ENCODE measurements around the gene ADPRS.
A peak's percentile ranks its signal among the peaks of the same experiment; 100 is the strongest.

ADPRS gene

GRCh38 chr1:36088265-36088576, 471 bp upstream of the ADPRS start:
- DNase-seq: no peak

DNA sequence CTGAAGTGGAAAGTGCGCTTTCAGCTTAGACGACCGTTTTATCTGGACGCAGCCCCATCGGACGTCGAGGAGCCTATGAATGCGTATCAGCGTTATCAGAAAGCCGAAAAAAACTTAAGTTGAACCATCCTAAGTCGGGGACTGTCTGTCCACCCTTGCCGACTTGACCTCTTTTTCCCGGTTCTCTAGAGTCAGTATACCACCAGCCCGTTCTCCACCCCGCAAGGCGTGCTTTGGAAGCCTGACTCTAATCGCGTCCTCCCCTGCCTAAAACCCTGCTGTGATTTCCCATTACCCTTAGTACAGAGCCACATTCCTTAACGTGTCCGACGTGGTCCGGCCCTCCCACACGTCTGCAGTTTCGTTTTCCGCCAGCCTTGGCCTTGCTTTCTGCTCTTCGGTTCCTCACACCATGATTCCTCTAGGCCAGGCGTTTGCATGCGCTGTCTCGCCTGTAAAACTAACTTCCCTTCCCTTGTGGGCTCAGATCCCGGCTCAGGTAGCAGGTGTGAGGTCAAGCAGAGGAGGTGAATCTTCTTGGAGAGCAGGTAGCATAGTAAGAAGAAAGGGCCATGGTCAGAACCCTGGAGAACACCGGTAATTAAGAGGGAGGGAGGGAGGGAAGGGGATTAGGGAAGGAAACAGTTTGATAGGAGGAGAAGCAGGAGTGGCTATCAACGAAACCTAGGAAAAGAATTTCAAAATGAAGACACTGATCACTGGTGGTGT, 865 bp downstream of the ADPRS start:
- DNase-seq: no peak

- no peak for DNase-seq
Observed at GRCh38 chr1:36091141-36091540, 2.4 kb downstream of the ADPRS start.

DNA sequence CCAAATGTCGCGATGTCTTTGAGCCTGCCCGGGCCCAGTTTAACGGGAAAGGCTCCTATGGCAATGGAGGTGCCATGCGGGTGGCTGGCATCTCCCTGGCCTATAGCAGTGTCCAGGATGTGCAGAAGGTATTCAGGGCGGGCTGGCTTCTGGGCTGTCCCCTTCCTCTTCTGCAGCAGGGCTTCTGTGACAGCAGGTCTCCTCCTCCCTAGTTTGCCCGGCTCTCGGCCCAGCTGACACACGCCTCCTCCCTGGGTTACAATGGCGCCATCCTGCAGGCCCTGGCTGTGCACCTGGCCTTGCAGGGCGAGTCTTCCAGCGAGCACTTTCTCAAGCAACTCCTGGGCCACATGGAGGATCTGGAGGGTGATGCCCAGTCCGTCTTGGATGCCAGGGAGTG, 3.0 kb downstream of the ADPRS start:
- DNase-seq: no peak

DNA sequence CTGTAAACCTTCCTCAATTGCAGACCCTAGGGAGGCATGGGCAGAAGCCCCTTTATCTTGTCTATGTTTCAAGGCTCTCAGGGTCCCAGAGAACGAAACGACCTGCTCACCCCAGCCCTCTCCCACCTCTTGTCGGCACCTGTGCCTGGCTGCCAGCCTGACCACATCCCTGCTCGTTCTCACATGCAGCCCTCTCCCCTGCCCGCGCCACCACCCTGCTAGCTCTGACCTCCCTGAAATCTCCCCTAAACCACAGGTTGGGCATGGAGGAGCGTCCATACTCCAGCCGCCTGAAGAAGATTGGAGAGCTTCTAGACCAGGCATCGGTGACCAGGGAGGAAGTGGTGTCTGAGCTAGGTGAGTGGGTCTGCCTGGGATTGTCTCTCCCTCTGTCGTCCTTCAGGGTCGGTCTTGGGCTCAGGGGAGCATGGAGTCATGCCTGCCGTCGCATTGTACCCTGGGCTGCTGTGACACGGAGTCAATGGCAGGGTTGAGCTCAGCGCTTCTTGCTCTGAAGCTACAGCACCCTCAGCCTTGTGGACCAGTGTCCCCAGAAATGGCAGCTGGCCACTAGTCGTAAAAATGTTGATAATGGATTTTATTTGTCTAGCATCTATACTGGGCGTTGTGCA, 3.6 kb downstream of the ADPRS start:
- DNase-seq: no peak

DNA sequence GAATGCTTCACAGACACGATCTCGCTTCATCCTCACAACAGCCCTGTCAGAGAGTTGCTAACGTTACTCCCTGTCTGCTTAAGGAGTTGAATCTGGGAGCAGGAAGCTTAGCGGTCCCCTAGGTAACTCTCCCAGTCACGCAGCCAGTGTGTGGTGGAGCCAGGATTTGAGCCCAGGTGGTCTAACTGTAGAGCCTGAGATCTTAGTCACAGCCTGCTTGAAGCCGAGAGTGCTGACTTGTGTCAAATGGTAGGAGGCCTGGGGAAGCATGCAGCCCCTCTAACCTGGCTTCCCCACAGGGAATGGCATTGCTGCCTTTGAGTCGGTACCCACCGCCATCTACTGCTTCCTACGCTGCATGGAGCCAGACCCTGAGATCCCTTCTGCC, 4.1 kb downstream of the ADPRS start:
- DNase-seq: no peak

DNA sequence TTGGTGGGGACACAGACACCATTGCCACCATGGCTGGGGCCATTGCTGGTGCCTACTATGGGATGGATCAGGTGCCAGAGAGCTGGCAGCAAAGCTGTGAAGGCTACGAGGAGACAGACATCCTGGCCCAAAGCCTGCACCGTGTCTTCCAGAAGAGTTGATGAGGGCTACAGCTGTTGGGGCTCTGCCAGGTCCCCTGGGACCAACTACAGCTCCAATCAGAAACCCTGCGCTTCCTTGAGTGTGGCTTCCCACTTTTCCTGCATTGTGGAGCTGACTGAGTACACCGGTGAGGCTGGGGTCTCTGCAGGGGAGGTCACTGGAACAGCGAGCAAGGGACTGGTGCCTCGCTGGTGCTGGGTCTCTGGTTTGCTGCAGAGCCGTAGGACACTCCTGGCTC, 4.5 kb downstream of the ADPRS start:
- no peak for DNase-seq

- no peak for DNase-seq
Observed at GRCh38 chr1:36093929-36094328, 5.2 kb downstream of the ADPRS start.

- no peak for DNase-seq
Observed at GRCh38 chr1:36094621-36095061, 5.9 kb downstream of the ADPRS start.

DNA sequence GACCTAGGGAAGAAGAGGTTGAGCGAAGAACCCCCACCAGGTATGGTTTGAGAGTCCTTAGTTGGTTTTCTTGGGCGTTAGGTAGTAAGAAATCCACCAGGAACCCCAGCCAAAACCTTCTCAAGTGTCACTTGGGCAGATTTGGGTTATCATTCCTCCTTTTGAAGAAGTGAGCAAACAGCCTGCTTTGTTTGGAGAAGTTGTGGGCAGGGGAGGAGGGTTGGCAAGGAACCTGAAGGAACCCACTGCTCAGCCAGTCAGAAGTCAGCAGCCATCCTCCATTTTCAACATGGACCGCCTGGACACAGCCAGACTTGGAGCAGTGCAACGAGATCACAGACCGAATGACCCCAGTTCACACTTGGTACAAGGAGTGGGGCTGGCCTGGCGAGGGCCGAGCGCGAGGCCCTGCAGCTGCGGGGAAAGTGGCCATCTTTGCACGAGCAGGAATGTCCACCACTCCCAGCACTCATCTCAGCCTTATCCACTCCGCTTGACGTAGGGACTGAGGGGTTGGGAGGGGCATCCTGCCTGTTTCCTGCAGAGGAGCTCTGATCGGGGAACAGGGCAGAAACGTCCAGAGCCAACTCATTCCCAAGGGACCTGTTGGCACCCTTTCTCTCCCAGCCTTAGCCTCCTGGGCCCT, 7.2 kb downstream of the ADPRS start:
- no peak for DNase-seq

DNA sequence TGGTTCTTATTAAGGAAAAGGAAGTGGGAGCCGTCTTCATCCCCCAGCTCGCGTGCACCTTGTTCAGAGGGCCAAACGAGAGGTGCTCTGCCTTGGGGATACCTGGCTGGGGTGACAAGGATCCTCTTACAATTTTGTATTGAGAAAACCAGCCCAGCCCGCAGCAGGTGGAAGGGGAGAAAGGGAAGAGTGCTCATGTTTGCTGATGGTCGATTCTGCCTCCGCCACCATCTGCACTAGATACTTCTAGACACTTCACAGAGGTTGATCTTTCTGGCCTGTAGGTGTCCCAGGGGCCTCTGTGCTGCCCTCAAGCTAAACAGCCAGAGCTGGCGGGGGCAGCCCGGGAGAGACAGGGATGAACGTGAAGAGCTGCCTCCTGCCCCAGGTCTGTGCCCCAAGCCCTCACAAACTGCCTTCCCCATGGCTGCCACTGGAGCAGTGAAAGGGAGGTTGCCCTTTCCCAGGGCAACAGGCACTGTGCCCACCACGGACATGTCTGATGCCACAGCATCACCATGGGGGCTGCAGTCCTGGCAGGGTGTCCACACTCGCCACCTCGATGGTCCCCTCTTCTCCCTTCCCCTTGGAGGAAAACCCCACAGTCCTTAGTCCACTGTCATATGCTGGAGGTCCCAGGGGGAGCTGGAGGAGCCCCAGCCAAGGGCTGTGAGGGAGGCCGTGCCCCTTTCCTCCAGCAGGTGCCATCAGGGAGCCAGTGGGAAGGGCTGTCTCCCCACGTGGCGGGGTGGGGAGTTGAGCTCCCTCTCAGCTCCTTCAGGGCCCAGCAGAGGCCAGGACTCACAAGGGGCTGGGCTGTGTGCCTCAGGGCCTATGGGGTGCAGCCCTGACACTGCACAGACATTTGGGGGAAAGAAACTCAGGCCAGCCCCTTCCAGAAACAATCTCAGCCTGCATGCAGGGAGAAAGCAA, 8.1 kb downstream of the ADPRS start:
- DNase-seq: peak; percentile 66 to 72

GRCh38 chr1:36097693-36098585, 9.2 kb downstream of the ADPRS start:
- DNase-seq: no peak

DNA sequence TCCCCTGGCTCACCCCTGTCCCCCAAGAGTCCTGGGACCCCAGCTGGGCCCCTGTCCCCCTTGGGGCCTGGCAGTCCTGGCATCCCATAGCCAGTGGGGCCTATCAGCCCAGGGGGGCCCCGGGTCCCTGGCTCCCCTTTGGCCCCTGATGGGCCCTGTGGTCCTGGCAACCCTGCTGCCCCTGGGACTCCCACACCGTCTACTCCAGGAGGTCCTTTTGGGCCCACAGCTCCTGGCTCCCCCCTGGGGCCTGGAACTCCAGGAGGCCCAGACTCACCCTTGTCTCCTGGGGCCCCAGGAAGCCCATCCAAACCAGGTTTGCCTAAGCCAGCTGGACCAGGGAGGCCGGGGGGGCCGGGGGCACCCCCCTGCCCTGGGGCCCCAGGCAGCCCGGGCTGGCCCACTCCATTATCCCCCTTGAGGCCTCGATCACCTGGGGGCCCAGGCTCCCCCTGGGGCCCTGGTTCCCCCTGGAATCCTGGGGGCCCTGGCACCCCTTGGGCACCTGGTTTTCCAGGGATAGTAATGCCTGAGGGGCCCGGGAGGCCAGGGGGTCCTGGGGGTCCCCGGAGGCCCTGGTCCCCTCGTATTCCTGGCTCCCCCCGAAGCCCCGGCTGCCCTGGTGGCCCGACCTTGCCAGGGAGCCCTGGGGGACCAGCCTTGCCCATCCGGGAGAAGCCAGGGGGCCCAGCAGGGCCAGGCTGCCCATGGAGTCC, 10.1 kb downstream of the ADPRS start:
- DNase-seq: no peak

GRCh38 chr1:36099681-36100341, 11.1 kb downstream of the ADPRS start:
- peak; percentile 59 to 72 for DNase-seq

GRCh38 chr1:36100376-36100775, 11.7 kb downstream of the ADPRS start:
- DNase-seq: no peak

- DNase-seq: no peak
Observed at GRCh38 chr1:36101546-36101945, 12.9 kb downstream of the ADPRS start.

DNA sequence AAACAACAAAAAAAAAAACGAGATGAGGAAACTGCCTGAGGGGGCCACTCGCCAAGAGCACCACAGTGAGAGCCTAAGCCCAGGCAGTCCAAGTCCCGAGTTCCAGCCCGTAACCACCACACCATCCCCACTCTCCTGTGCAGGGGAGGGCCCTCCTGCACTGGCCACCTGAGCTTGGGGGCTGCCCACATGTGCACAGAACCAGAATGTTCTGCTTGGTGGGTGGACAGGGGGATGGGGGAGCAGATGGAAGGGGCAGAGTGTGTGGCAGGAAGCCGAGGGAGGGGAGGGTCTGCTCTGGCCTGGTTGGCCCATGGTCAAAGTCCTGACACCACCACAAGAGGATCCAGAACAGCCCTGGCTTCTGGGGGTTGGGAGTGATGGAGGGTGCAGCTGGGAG, 17.6 kb downstream of the ADPRS start:
- DNase-seq: no peak

- no peak for DNase-seq
Observed at GRCh38 chr1:36107394-36107793, 18.7 kb downstream of the ADPRS start.

GRCh38 chr1:36108314-36108713, 19.6 kb downstream of the ADPRS start:
- no peak for DNase-seq

- no peak for DNase-seq
Observed at GRCh38 chr1:36109041-36109679, 20.5 kb downstream of the ADPRS start.

DNA sequence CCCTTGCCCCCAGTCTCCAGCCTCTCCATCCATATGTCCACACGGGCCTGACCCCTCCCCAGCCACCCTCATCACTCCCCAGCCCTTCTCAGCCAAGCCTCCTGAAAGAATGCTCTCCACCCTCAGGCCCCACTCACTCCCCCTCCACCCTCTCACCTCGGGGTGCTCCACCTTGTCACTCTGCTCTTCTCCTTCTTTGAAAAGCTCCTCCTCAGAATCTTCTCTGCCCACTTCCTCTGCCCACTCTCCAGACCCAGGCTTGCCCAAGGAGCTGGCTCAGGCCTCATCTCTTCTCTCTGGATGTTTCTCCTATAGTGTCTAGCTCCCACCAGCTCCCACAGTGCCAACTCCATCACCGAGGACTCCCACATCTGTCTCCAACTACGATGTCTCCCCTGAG, 22.5 kb downstream of the ADPRS start:
- no peak for DNase-seq
